Lower leg skin (tissue), 3 donors: Measurements from ENCODE around the gene WDR6.

ENCODE experiments used
- POLR2A ChIP-seq, 2 donors: fragments of 450-650 bp; IDR thresholded peaks; one replicate each; pipeline ENCODE4 v1.6.1; 2016 to 2017; ENCODE audit warnings: antibody characterized with exemption in 2 of 2, mild to moderate bottlenecking in 1 of 2, moderate library complexity in 1 of 2
- TF ChIP-seq, protein P1 (sequence below), 3 donors: fragments of 450-650 bp; IDR thresholded peaks; one replicate each; pipeline ENCODE4 v1.5.1; 2016; ENCODE audit warnings: antibody characterized with exemption in 3 of 3, mild to moderate bottlenecking in 3 of 3, moderate library complexity in 2 of 3

DNA sequence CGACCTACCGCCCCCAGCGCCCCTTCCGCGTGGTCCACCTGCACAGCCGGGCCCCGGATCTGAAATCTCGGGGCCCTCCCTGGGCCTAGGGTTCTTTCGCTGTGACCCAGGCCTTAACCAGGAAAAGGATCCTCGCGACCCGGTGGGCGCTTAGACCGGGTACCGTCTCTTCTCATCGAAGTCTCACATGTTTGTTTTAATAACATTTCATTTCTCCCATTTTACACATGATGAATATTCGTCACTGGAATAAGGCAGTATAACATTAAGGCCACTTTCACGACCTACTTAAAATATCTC lies 11.5 kb downstream of the WDR6 start:
- TF ChIP-seq, protein P1, sequence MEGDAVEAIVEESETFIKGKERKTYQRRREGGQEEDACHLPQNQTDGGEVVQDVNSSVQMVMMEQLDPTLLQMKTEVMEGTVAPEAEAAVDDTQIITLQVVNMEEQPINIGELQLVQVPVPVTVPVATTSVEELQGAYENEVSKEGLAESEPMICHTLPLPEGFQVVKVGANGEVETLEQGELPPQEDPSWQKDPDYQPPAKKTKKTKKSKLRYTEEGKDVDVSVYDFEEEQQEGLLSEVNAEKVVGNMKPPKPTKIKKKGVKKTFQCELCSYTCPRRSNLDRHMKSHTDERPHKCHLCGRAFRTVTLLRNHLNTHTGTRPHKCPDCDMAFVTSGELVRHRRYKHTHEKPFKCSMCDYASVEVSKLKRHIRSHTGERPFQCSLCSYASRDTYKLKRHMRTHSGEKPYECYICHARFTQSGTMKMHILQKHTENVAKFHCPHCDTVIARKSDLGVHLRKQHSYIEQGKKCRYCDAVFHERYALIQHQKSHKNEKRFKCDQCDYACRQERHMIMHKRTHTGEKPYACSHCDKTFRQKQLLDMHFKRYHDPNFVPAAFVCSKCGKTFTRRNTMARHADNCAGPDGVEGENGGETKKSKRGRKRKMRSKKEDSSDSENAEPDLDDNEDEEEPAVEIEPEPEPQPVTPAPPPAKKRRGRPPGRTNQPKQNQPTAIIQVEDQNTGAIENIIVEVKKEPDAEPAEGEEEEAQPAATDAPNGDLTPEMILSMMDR (IDR thresholded peaks at IDR 0.05) = no peak
- no peak for TF ChIP-seq POLR2A (IDR thresholded peaks at IDR 0.05)
